Measurements from ENCODE around the gene OSBP2.

OSBP2 gene

DNA sequence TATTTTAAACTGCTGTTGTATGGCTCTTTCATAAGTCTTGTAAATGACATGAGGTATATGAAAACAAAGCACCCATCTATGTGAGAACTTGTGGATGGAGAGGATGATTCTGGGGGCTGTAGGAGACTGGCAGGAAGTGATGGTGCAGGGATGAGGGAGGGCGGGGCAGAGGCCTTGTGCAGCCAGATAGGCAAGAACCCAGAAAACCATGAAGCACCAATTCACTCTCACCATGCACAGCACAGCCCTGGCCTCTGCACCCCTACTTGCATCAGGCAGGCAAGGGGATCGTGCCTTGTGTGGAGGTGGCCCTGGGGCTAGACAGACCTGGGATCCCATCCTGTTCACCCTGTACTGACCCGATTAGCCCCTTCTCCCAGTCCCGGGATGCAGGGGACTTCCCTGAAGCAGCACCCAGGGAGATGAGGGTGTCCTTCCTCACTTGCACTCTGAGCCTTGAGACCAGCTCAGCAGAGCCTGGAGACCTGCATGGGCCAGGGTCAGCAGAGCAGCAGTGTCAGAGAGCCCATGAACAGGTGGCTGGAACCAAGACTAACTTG, 188.4 kb downstream of the OSBP2 start:
- Histone ChIP-seq H3K27ac (ENCODE audit: low read depth, low read length) (no peak overlapping the region), H3K23ac (ENCODE audit: low read length) (no peak overlapping the region), H2BK120ac (ENCODE audit: low read depth, low read length) (no peak overlapping the region), H2BK5ac (ENCODE audit: low read length) (no peak overlapping the region), H3K4me1 (ENCODE audit: control insufficient read depth, low read depth, low read length) (no peaks in the 10 kb centered on the region), H3K18ac (ENCODE audit: low read length) (no peak overlapping the region), H2BK15ac (replicated peaks; ENCODE audit: low read depth) (no peak overlapping the region), H2AK5ac (ENCODE audit: low read length) (no peak overlapping the region), H4K8ac (ENCODE audit: low read depth, low read length) (no peak overlapping the region), H3K79me1 (ENCODE audit: low read length) (no peaks in the 10 kb centered on the region), H3K4me2 (ENCODE audit: low read length) (no peak overlapping the region), H3K9ac (ENCODE audit: low read length) (no peak overlapping the region), H3K36me3 (ENCODE audit: control insufficient read depth, insufficient read depth, low read length) (no peaks in the 10 kb centered on the region), H3K4ac (ENCODE audit: low read depth, low read length) (no peak overlapping the region), H3K79me2 (ENCODE audit: control insufficient read depth, insufficient read depth, low read length) (no peaks in the 10 kb centered on the region), H3K56ac (ENCODE audit: low read length) (no peak overlapping the region), H3K4me3 (ENCODE audit: low read length) (no peak overlapping the region), H3K27me3 (ENCODE audit: insufficient read depth, low read length, poor library complexity) (no peaks in the 10 kb centered on the region), H4K5ac (ENCODE audit: low read length) (no peak overlapping the region)
- WGBS (ENCODE audit: extremely low coverage, insufficient coverage, low lambda C conversion rate) = no CpG with 5 or more reads among the region's 4 CpGs
- DNase-seq = no peak

DNA sequence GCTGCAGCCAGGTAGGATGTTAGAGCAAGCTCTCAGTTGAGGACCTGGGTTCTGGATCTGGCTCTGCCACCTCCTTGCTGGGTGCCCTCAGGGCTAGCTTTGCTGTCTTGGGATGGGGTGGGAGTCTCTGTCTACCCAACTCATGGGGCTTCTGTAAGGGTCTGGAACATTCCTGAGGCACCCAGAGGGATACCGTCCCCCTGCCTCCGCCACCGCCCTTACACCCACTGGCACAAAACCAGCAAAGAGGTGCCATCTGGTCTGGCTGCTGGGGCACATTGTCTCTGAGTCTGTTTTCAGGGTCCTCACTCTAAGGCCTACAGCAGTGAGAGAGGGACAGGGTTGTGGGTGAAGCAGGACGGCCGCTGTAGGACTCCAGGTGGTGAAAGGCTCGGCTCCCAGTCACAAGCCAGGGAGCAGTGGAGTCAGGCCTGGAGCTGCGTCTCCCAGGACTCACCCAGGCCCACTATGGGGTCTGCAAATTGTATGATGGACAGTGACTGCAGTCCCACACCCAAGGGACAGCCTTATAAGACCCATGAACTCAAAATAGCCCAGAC, 189.0 kb downstream of the OSBP2 start:
- no peak overlapping the region for H3K27ac ChIP-seq (ENCODE audit: low read depth, low read length)
- no peak overlapping the region for H4K5ac ChIP-seq (ENCODE audit: low read length)
- H3K4me3 ChIP-seq (ENCODE audit: low read length) = no peak overlapping the region
- no peaks in the 10 kb centered on the region for H3K4me1 ChIP-seq (ENCODE audit: control insufficient read depth, low read depth, low read length)
- no peaks in the 10 kb centered on the region for H3K27me3 ChIP-seq (ENCODE audit: insufficient read depth, low read length, poor library complexity)
- H2BK5ac ChIP-seq (ENCODE audit: low read length) = no peak overlapping the region
- no peak overlapping the region for H2BK120ac ChIP-seq (ENCODE audit: low read depth, low read length)
- H3K4me2 ChIP-seq (ENCODE audit: low read length) = no peak overlapping the region
- no peak overlapping the region for H3K4ac ChIP-seq (ENCODE audit: low read depth, low read length)
- no peaks in the 10 kb centered on the region for H3K79me1 ChIP-seq (ENCODE audit: low read length)
- no CpG with 5 or more reads among the region's 7 CpGs for WGBS (ENCODE audit: extremely low coverage, insufficient coverage, low lambda C conversion rate)
- no peak overlapping the region for H4K8ac ChIP-seq (ENCODE audit: low read depth, low read length)
- H3K23ac ChIP-seq (ENCODE audit: low read length) = no peak overlapping the region
- no peak overlapping the region for H2AK5ac ChIP-seq (ENCODE audit: low read length)
- no peaks in the 10 kb centered on the region for H3K36me3 ChIP-seq (ENCODE audit: control insufficient read depth, insufficient read depth, low read length)
- no peak overlapping the region for H3K56ac ChIP-seq (ENCODE audit: low read length)
- H3K79me2 ChIP-seq (ENCODE audit: control insufficient read depth, insufficient read depth, low read length) = no peaks in the 10 kb centered on the region
- no peak overlapping the region for H3K9ac ChIP-seq (ENCODE audit: low read length)
- DNase-seq = no peak
- H2BK15ac ChIP-seq (replicated peaks; ENCODE audit: low read depth) = no peak overlapping the region
- H3K18ac ChIP-seq (ENCODE audit: low read length) = no peak overlapping the region

DNA sequence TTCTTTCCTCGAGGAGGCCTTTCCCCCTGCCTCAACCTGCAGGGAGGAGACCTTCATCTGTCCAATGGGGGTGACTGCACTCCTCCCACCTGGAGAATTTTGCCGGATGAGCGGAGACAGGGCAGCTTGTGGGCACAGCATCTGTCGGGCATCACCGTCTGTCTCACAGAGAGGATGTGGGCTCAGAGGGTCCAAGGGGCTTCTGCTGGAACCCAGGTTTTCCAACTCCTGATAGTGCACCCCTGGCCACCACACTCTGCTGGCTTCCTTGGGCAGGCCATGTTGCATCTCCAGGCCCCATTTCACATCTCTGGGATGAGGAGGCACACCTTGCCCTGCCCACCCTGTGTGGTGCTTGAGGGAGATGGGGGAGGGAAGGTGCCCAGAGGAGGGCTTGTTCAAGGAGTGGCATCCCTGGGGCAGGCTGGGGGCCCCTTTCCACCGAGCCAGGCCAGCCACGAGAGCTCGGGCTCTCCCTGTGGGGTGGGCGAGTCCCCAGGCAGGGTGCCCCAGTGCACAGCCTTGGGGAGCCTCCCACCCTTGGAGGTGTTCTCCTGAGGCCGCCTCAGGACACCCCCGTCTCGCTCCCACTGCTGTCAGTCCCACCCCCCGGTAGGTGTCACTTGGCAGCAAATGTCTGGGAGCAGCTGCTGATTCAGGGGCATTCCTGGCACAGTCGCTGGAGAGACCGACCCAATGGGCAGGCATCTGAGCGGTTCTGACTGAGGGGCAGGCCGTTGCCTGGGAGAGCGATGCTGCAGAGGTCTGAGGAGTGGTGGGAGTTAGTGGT, 189.7 kb downstream of the OSBP2 start:
- H3K56ac ChIP-seq (ENCODE audit: low read length) = no peak overlapping the region
- no peak overlapping the region for H3K4me2 ChIP-seq (ENCODE audit: low read length)
- no peaks in the 10 kb centered on the region for H3K79me1 ChIP-seq (ENCODE audit: low read length)
- no peak overlapping the region for H2BK15ac ChIP-seq (replicated peaks; ENCODE audit: low read depth)
- no peak overlapping the region for H3K18ac ChIP-seq (ENCODE audit: low read length)
- H2BK120ac ChIP-seq (ENCODE audit: low read depth, low read length) = no peak overlapping the region
- no peaks in the 10 kb centered on the region for H3K79me2 ChIP-seq (ENCODE audit: control insufficient read depth, insufficient read depth, low read length)
- H4K8ac ChIP-seq (ENCODE audit: low read depth, low read length) = no peak overlapping the region
- no peak overlapping the region for H3K23ac ChIP-seq (ENCODE audit: low read length)
- H3K27me3 ChIP-seq (ENCODE audit: insufficient read depth, low read length, poor library complexity) = no peaks in the 10 kb centered on the region
- H3K4me3 ChIP-seq (ENCODE audit: low read length) = no peak overlapping the region
- H3K9ac ChIP-seq (ENCODE audit: low read length) = no peak overlapping the region
- H3K4ac ChIP-seq (ENCODE audit: low read depth, low read length) = no peak overlapping the region
- DNase-seq = no peak
- no peaks in the 10 kb centered on the region for H3K36me3 ChIP-seq (ENCODE audit: control insufficient read depth, insufficient read depth, low read length)
- WGBS (ENCODE audit: extremely low coverage, insufficient coverage, low lambda C conversion rate) = no CpG with 5 or more reads among the region's 18 CpGs
- no peak overlapping the region for H2AK5ac ChIP-seq (ENCODE audit: low read length)
- no peak overlapping the region for H3K27ac ChIP-seq (ENCODE audit: low read depth, low read length)
- H2BK5ac ChIP-seq (ENCODE audit: low read length) = no peak overlapping the region
- H4K5ac ChIP-seq (ENCODE audit: low read length) = no peak overlapping the region
- H3K4me1 ChIP-seq (ENCODE audit: control insufficient read depth, low read depth, low read length) = no peaks in the 10 kb centered on the region

GRCh38 chr22:30885001-30885366, 190.3 kb downstream of the OSBP2 start:
- Histone ChIP-seq H3K9ac (ENCODE audit: low read length) (no peak overlapping the region), H4K5ac (ENCODE audit: low read length) (no peak overlapping the region), H3K18ac (ENCODE audit: low read length) (no peak overlapping the region), H3K4me2 (ENCODE audit: low read length) (no peak overlapping the region), H3K36me3 (ENCODE audit: control insufficient read depth, insufficient read depth, low read length) (no peaks in the 10 kb centered on the region), H3K79me1 (ENCODE audit: low read length) (no peaks in the 10 kb centered on the region), H3K27me3 (ENCODE audit: insufficient read depth, low read length, poor library complexity) (no peaks in the 10 kb centered on the region), H3K27ac (ENCODE audit: low read depth, low read length) (no peak overlapping the region), H3K4me3 (ENCODE audit: low read length) (no peak overlapping the region), H3K23ac (ENCODE audit: low read length) (no peak overlapping the region), H2AK5ac (ENCODE audit: low read length) (no peak overlapping the region), H3K79me2 (ENCODE audit: control insufficient read depth, insufficient read depth, low read length) (no peaks in the 10 kb centered on the region), H3K56ac (ENCODE audit: low read length) (no peak overlapping the region), H3K4ac (ENCODE audit: low read depth, low read length) (no peak overlapping the region), H4K8ac (ENCODE audit: low read depth, low read length) (no peak overlapping the region), H2BK5ac (ENCODE audit: low read length) (no peak overlapping the region), H2BK120ac (ENCODE audit: low read depth, low read length) (no peak overlapping the region), H3K4me1 (ENCODE audit: control insufficient read depth, low read depth, low read length) (no peaks in the 10 kb centered on the region), H2BK15ac (replicated peaks; ENCODE audit: low read depth) (no peak overlapping the region)
- no peak for DNase-seq
- no CpG with 5 or more reads among the region's 5 CpGs for WGBS (ENCODE audit: extremely low coverage, insufficient coverage, low lambda C conversion rate)

- H3K23ac ChIP-seq (ENCODE audit: low read length) = no peak overlapping the region
- no peak overlapping the region for H2BK120ac ChIP-seq (ENCODE audit: low read depth, low read length)
- WGBS (ENCODE audit: extremely low coverage, insufficient coverage, low lambda C conversion rate) = no CpG with 5 or more reads among the region's 9 CpGs
- no peak overlapping the region for H4K8ac ChIP-seq (ENCODE audit: low read depth, low read length)
- H2BK5ac ChIP-seq (ENCODE audit: low read length) = no peak overlapping the region
- H3K4me3 ChIP-seq (ENCODE audit: low read length) = no peak overlapping the region
- DNase-seq = no peak
- H3K27me3 ChIP-seq (ENCODE audit: insufficient read depth, low read length, poor library complexity) = no peaks in the 10 kb centered on the region
- no peak overlapping the region for H3K56ac ChIP-seq (ENCODE audit: low read length)
- no peak overlapping the region for H3K4ac ChIP-seq (ENCODE audit: low read depth, low read length)
- H3K18ac ChIP-seq (ENCODE audit: low read length) = no peak overlapping the region
- no peak overlapping the region for H3K9ac ChIP-seq (ENCODE audit: low read length)
- no peaks in the 10 kb centered on the region for H3K4me1 ChIP-seq (ENCODE audit: control insufficient read depth, low read depth, low read length)
- H3K27ac ChIP-seq (ENCODE audit: low read depth, low read length) = no peak overlapping the region
- H2BK15ac ChIP-seq (replicated peaks; ENCODE audit: low read depth) = no peak overlapping the region
- no peaks in the 10 kb centered on the region for H3K79me1 ChIP-seq (ENCODE audit: low read length)
- no peaks in the 10 kb centered on the region for H3K79me2 ChIP-seq (ENCODE audit: control insufficient read depth, insufficient read depth, low read length)
- H4K5ac ChIP-seq (ENCODE audit: low read length) = no peak overlapping the region
- no peak overlapping the region for H3K4me2 ChIP-seq (ENCODE audit: low read length)
- no peaks in the 10 kb centered on the region for H3K36me3 ChIP-seq (ENCODE audit: control insufficient read depth, insufficient read depth, low read length)
- no peak overlapping the region for H2AK5ac ChIP-seq (ENCODE audit: low read length)
These were observed 190.9 kb downstream of the OSBP2 start for GRCh38 chr22:30885591-30885990.

Data from mesendoderm (in vitro differentiated cells).